Neural cell (in vitro differentiated cells): ENCODE data around the gene MAP6. TPM values are rescaled to one million over a fixed set of nuclear protein-coding genes. Genes with fewer than 3 reads are reported as not detected.
A peak's percentile ranks its signal among the peaks of the same experiment; 100 is the strongest.

Experiments used
- H2AFZ ChIP-seq: fragments of 200-600, 300-800 bp; sonication (generic), shearing (Covaris generic); 2 replicates; pipeline ENCODE4 v1.6.0; 2014; ENCODE audit warnings: low read depth, mild to moderate bottlenecking, antibody characterized with exemption, low read length, moderate library complexity
- H3F3A ChIP-seq: fragments of 200-600 bp; shearing (Covaris generic); 2 replicates; pipeline ENCODE4 v1.6.1; 2016; ENCODE audit warnings: mild to moderate bottlenecking, moderate library complexity, mixed read lengths, antibody characterized with exemption, low read length; ENCODE audit not compliant: insufficient read depth, poor library complexity, severe bottlenecking
- H3K27ac ChIP-seq: fragments of 200-600, 300-800 bp; sonication (generic), shearing (Covaris generic); 2 replicates; pipeline ENCODE4 v1.5.1; 2014; ENCODE audit warnings: mild to moderate bottlenecking, low read length, moderate library complexity
- H3K27me3 ChIP-seq: fragments of 300-800, 200-600 bp; sonication (generic), shearing (Covaris generic); 2 replicates; pipeline ENCODE4 v1.6.0; 2014; ENCODE audit warnings: mild to moderate bottlenecking, low read depth, low read length, moderate library complexity; ENCODE audit not compliant: insufficient read depth
- H3K36me3 ChIP-seq: fragments of 300-800, 200-600 bp; sonication (generic), shearing (Covaris generic); 2 replicates; pipeline ENCODE4 v1.5.1; 2014; ENCODE audit warnings: mild to moderate bottlenecking, antibody characterized with exemption, low read length, moderate library complexity; ENCODE audit not compliant: insufficient read depth
- H3K4me2 ChIP-seq: fragments of 300-800, 200-600 bp; sonication (generic), shearing (Covaris generic); 2 replicates; pipeline ENCODE4 v1.6.0; 2014; ENCODE audit warnings: mild to moderate bottlenecking, low read length
- H3K4me3 ChIP-seq: fragments of 300-800, 200-600 bp; sonication (generic), shearing (Covaris generic); 2 replicates; pipeline ENCODE4 v1.5.1; 2014; ENCODE audit warnings: mild to moderate bottlenecking, low read length, moderate library complexity
- H3K79me2 ChIP-seq: fragments of 200-600 bp; shearing (Covaris generic); replicated peaks from 2 replicates; pipeline ENCODE4 v1.6.0; 2014; ENCODE audit warnings: mild to moderate bottlenecking, low read length, moderate library complexity; ENCODE audit not compliant: insufficient read depth
- H3K9ac ChIP-seq: fragments of 300-800, 200-600 bp; sonication (generic), shearing (Covaris generic); 2 replicates; pipeline ENCODE4 v1.6.1; 2016; ENCODE audit warnings: mild to moderate bottlenecking, low read length, mixed read lengths
- H3K9me2 ChIP-seq: fragments of 200-600 bp; shearing (Covaris generic); 2 replicates; pipeline ENCODE4 v1.6.1; 2016; ENCODE audit warnings: mild to moderate bottlenecking, low read length, mixed read lengths; ENCODE audit not compliant: insufficient read depth
- H3K9me3 ChIP-seq: fragments of 200-600, 300-800 bp; sonication (generic), shearing (Covaris generic); 2 replicates; pipeline ENCODE4 v1.6.1; 2016; ENCODE audit warnings: mild to moderate bottlenecking, mixed run types, low read length, moderate library complexity, mixed read lengths
- H4K20me1 ChIP-seq: fragments of 200-600 bp; shearing (Covaris generic); 2 replicates; pipeline ENCODE4 v1.6.1; 2016; ENCODE audit warnings: mild to moderate bottlenecking, mixed run types; ENCODE audit not compliant: insufficient read depth
- CTCF ChIP-seq: fragments of 450-650 bp; IDR thresholded peaks from 2 replicates; pipeline ENCODE4 v1.5.1; 2014; ENCODE audit warnings: antibody characterized with exemption, mild to moderate bottlenecking, moderate library complexity; ENCODE audit not compliant: poor library complexity, severe bottlenecking
- EP300 ChIP-seq: fragments of 450-650 bp; conservative IDR thresholded peaks from 2 replicates; pipeline ENCODE4 v1.6.1; 2014; ENCODE audit warnings: antibody characterized with exemption, mild to moderate bottlenecking, moderate library complexity; ENCODE audit not compliant: poor library complexity, severe bottlenecking
- EZH2 ChIP-seq: fragments of 200-600, 300-800 bp; shearing (Covaris generic), sonication (generic); IDR thresholded peaks from 2 replicates; pipeline ENCODE4 v1.6.1; 2014; ENCODE audit warnings: antibody characterized with exemption, low read length, borderline replicate concordance, mild to moderate bottlenecking; ENCODE audit not compliant: insufficient read depth, poor library complexity, severe bottlenecking
- MXI1 ChIP-seq: fragments of 450-650 bp; conservative IDR thresholded peaks from 2 replicates; pipeline ENCODE4 v1.6.1; 2014; ENCODE audit warnings: antibody characterized with exemption, mild to moderate bottlenecking; ENCODE audit not compliant: poor library complexity, severe bottlenecking
- POLR2AphosphoS5 ChIP-seq: IDR thresholded peaks from 2 replicates; pipeline ENCODE4 v1.6.1; 2012
- RAD21 ChIP-seq: fragments of 450-650 bp; conservative IDR thresholded peaks from 2 replicates; pipeline ENCODE4 v1.6.1; 2014; ENCODE audit warnings: antibody characterized with exemption, mild to moderate bottlenecking, moderate library complexity
- SMC3 ChIP-seq: fragments of 450-650 bp; conservative IDR thresholded peaks from 2 replicates; pipeline ENCODE4 v1.6.1; 2014; ENCODE audit warnings: antibody characterized with exemption, mild to moderate bottlenecking, moderate library complexity; ENCODE audit not compliant: poor library complexity
- TAF1 ChIP-seq: IDR thresholded peaks from 2 replicates; pipeline ENCODE4 v1.6.1; 2012; ENCODE audit warnings: low read depth
- polyA plus RNA-seq: library from polyadenylated mRNA; depleted of rRNA; stranded (reverse); fragments of >200 nt; gene quantifications from 2 replicates; pipeline ENCODE4 v1.2.3, GENCODE V29; 2014
- TF ChIP-seq, protein P1 (sequence below): IDR thresholded peaks from 2 replicates; pipeline ENCODE4 v1.6.1; 2012; ENCODE audit warnings: borderline replicate concordance

The MAP6 gene
- polyA plus RNA-seq, 1 donor from 2014 or later, result 178 TPM

GRCh38 chr11:75562048-75562835, 106.6 kb downstream of the MAP6 start, which contains the start of gene SERPINH1:
TSS of gene SERPINH1 (plus strand) at chr11:75562253. CDS start at chr11:75566350, 4,097 bp downstream.
- peak within 1 kb of the TSS; percentile 59 for H3K9ac ChIP-seq
- peak within 1 kb of the TSS; percentile 54 for H3K4me2 ChIP-seq
- H2AFZ ChIP-seq, result no peak within 1 kb of the TSS
- no peaks in the 10 kb centered on the region for H4K20me1 ChIP-seq
- no peaks in the 10 kb centered on the region for H3K27me3 ChIP-seq
- no peaks in the 10 kb centered on the region for H3K36me3 ChIP-seq
- no peaks in the 10 kb centered on the region for H3K9me3 ChIP-seq
- peak within 1 kb of the TSS; percentile 66 for H3K4me3 ChIP-seq
- TF ChIP-seq POLR2AphosphoS5 (no peak), CTCF (no peak), TAF1 (no peak), EZH2 (no peak), EP300 (no peak)
- TF ChIP-seq, protein P1, sequence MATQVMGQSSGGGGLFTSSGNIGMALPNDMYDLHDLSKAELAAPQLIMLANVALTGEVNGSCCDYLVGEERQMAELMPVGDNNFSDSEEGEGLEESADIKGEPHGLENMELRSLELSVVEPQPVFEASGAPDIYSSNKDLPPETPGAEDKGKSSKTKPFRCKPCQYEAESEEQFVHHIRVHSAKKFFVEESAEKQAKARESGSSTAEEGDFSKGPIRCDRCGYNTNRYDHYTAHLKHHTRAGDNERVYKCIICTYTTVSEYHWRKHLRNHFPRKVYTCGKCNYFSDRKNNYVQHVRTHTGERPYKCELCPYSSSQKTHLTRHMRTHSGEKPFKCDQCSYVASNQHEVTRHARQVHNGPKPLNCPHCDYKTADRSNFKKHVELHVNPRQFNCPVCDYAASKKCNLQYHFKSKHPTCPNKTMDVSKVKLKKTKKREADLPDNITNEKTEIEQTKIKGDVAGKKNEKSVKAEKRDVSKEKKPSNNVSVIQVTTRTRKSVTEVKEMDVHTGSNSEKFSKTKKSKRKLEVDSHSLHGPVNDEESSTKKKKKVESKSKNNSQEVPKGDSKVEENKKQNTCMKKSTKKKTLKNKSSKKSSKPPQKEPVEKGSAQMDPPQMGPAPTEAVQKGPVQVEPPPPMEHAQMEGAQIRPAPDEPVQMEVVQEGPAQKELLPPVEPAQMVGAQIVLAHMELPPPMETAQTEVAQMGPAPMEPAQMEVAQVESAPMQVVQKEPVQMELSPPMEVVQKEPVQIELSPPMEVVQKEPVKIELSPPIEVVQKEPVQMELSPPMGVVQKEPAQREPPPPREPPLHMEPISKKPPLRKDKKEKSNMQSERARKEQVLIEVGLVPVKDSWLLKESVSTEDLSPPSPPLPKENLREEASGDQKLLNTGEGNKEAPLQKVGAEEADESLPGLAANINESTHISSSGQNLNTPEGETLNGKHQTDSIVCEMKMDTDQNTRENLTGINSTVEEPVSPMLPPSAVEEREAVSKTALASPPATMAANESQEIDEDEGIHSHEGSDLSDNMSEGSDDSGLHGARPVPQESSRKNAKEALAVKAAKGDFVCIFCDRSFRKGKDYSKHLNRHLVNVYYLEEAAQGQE, result no peak
- peak within 1 kb of the TSS; percentile 45 for H3K27ac ChIP-seq
- H3K79me2 ChIP-seq, result no peaks in the 10 kb centered on the region
- H3F3A ChIP-seq, result no peaks in the 10 kb centered on the region
- H3K9me2 ChIP-seq, result no peaks in the 10 kb centered on the region

- H3K4me2 ChIP-seq, result no peak overlapping the region
- TF ChIP-seq TAF1, result no peak
- TF ChIP-seq, protein P1, result no peak
- no peak for TF ChIP-seq MXI1
- no peak for TF ChIP-seq EP300
- no peak for TF ChIP-seq SMC3
- TF ChIP-seq RAD21, result no peak
- TF ChIP-seq EZH2, result no peak
- no peak for TF ChIP-seq CTCF
- H3K9ac ChIP-seq, result no peak overlapping the region
- peak overlapping the region; percentile 66 for H3K4me3 ChIP-seq
- no peaks in the 10 kb centered on the region for H3K9me3 ChIP-seq
- no peaks in the 10 kb centered on the region for H3K36me3 ChIP-seq
- H3K27me3 ChIP-seq, result no peaks in the 10 kb centered on the region
- H3K27ac ChIP-seq, result no peak overlapping the region
- H3K79me2 ChIP-seq, result no peaks in the 10 kb centered on the region
- no peaks in the 10 kb centered on the region for H4K20me1 ChIP-seq
- H3F3A ChIP-seq, result no peaks in the 10 kb centered on the region
- no peak overlapping the region for H2AFZ ChIP-seq
- no peaks in the 10 kb centered on the region for H3K9me2 ChIP-seq
Measured at GRCh38 chr11:75561426-75562047, 107.3 kb downstream of the MAP6 start.
